ENCODE results near the gene UNC13B.
"Not testable (repeated sequence)": the region's sequence is repeated elsewhere in the genome, so short reads cannot be mapped to it uniquely, and the experiment has no call there.

Gene UNC13B

DNA sequence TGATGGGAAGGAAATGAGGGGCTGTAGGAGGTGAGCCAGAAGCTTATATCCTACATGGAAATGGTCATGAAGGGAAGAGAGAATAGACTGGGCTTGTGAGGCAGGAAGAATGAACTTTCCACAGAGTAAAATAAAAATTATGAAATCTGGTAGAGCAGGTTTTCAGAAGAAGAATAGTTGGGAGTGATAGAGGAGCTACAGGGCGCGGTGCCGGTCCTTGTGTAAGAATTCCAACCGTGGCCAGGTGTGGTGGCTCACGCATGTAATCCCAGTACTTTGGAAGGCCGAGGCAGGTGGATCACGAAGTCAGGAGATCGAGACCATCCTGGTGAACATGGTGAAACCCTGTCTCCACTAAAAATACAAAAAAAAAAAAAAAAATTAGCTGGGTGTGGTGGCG, 8.9 kb upstream of the UNC13B start:
- no peak overlapping the region for H3K4me3 Mint-ChIP-seq
- no peak overlapping the region for H3K27ac Mint-ChIP-seq
- H3K27me3 Mint-ChIP-seq, result no peaks in the 10 kb centered on the region
- H3K9me3 Mint-ChIP-seq, result peaks cover 20% of the 10 kb centered on the region
- no peaks in the 10 kb centered on the region for H3K4me1 Mint-ChIP-seq (ENCODE audit: low read depth)
- peaks cover 15% of the 10 kb centered on the region for H3K36me3 Mint-ChIP-seq (ENCODE audit: low read depth)

DNA sequence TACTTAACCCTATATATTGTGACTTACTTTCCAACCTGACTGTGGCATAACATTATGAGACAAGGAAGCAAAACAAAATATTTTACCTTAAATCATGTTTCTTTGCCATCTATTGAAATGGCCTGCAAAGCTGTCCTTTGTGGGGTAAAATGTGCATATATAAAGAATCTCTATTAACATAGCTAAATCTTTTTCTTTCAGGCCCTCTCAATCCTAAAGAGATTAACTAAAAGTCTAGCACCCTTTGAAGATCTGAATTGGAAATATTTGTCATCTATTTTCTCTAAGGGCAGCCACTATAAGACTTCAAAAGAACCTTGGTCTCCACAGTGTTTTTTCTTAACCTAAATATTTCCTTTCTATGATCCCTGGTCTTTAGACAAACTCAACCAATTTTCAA, 5.0 kb upstream of the UNC13B start:
- Mint-ChIP-seq H3K27me3 (no peaks in the 10 kb centered on the region), H3K4me1 (ENCODE audit: low read depth) (peaks cover 14% of the 10 kb centered on the region), H3K9me3 (no peaks in the 10 kb centered on the region), H3K4me3 (no peak overlapping the region), H3K36me3 (ENCODE audit: low read depth) (no peaks in the 10 kb centered on the region), H3K27ac (no peak overlapping the region)

DNA sequence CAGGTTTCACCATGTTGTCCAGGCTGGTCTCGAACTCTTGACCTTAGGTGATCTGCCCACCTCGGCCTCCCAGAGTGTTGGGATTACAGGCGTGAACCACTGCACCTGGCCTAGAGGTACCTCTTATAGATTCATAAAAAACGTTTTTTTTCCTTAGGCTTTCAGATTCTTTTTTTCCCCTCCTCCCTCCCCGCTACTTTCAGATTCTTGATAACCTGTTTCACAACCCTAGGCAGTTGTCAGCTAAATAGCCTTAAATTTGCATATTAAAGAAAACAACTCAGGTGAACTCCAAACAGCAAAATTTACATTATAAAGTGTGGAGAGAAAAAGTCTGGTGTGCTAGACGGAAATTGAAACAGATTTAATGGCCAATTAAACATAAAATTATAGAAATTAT, 4.0 kb upstream of the UNC13B start:
- not testable (repeated sequence) for H3K4me3 Mint-ChIP-seq; H3K27ac Mint-ChIP-seq; H3K9me3 Mint-ChIP-seq; H3K36me3 Mint-ChIP-seq (ENCODE audit: low read depth); H3K27me3 Mint-ChIP-seq
- peaks cover 20% of the 10 kb centered on the region for H3K4me1 Mint-ChIP-seq (ENCODE audit: low read depth)

DNA sequence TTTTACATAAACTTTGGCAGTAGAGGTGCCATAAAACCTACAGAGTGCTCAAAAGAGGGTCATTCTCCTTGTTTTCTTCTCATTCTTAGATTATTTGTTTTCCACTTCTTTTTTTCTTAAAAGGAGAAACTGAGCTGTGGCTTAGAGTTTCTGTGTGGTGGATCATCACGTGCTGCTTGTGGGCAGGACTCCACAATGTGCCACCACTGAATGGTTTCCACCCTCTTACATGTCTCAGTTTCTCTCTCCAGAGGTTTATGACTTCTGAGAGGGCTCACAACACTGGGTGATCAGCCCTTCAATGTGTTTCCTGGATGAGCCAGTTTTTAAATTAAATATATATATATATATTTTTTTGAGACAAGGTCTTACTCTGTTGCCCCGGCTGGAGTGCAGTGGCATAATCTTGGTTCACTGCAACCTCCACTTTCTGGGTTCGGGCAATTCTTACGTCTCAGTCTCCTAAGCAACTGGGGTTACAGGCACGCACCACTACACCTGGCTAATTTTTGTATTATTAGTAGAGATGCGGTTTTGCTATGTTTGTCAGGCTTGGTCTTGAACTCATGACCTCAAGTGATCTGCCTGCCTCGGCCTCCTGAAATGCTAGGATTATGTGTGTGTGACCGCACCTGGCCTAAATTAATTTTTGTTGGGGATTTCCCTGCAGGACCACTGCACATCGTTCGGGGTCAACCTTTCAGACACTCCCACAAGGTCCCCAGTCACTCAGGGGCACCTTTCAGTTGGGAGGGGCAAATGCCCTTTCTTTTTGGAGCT, 3.1 kb upstream of the UNC13B start:
- no peaks in the 10 kb centered on the region for H3K36me3 Mint-ChIP-seq (ENCODE audit: low read depth)
- no peaks in the 10 kb centered on the region for H3K9me3 Mint-ChIP-seq
- no peak overlapping the region for H3K27ac Mint-ChIP-seq
- H3K27me3 Mint-ChIP-seq, result peaks cover 15% of the 10 kb centered on the region
- H3K4me3 Mint-ChIP-seq, result no peak overlapping the region
- H3K4me1 Mint-ChIP-seq (ENCODE audit: low read depth), result peaks cover 24% of the 10 kb centered on the region

DNA sequence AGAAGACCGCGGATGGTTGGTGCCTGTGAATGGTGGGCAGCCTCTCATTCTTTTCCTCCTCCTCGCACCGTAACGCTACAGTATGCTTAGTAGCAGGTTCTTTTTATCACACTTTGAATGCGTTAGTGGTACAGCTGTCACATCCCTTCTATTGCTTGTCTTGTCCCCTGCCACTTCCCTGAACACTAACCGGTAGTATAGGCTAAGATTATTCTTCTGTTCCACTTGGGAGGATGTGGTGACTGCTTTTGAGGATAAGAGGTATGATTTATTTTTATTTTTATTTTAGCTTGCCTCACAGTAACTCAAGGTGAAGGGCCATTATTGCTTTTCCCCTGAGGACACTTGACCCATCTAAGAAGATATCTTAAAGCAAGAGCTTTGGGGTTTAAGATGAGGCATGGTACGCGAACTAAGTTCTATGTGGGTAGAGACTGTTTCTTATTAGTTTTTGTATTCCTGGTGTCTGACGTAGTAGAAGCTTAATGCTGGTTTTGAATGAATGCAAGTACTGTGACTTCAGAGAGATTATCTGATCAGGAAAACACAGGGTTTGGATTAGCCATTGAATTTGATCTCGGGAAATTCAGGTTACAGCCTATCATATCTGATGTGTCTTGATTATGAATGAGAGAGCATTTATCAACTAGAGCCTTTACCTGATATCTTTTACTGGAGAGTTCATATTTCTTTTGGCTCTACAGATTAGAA, 951 bp downstream of the UNC13B start:
- Mint-ChIP-seq H3K9me3 (no peaks in the 10 kb centered on the region), H3K4me1 (ENCODE audit: low read depth) (peaks cover 24% of the 10 kb centered on the region), H3K4me3 (peak overlapping the region; percentile 88), H3K27me3 (peaks cover 19% of the 10 kb centered on the region), H3K27ac (peak overlapping the region; percentile 59), H3K36me3 (ENCODE audit: low read depth) (no peaks in the 10 kb centered on the region)

DNA sequence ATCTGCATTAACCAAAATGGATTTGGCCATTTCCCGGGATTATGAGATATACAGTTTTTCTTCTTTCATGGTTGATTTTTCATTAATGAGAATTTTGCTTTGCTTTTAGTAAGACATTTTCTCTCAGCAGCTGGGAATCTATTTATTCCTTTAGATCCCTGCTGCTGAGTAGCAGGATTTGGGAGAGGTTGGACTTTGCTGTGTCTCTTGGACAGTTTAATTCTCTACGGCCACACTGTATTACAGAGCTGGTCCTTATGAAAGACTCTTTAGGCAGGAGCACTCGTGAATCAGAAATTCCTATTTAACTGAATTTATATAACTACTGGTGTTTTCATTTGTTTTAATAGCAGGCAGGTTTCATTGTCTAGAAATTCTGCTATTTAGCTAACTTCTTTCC, 1.6 kb downstream of the UNC13B start:
- no peak overlapping the region for H3K27ac Mint-ChIP-seq
- H3K4me1 Mint-ChIP-seq (ENCODE audit: low read depth), result peaks cover 20% of the 10 kb centered on the region
- no peaks in the 10 kb centered on the region for H3K9me3 Mint-ChIP-seq
- H3K4me3 Mint-ChIP-seq, result no peak overlapping the region
- H3K27me3 Mint-ChIP-seq, result peaks cover 19% of the 10 kb centered on the region
- H3K36me3 Mint-ChIP-seq (ENCODE audit: low read depth), result no peaks in the 10 kb centered on the region

DNA sequence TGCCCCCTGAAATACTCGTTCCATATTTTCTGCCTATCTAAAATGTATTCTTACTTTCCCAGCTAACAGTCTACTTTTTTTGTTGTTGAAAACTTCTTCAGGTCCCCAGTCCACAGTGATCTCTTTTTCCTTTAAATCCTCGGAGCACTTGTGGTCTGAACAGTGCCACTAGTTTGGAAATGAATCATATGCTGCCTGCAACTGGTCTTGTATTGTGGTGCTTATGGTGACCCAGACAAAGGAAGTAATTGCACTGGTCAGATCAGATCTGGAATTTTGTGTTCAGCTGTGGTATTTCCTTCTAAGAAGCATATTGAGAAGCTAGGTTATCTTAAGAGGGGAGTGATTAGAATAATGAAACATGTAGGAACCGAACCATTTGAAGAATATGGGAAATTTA, 2.9 kb downstream of the UNC13B start:
- H3K36me3 Mint-ChIP-seq (ENCODE audit: low read depth), result no peaks in the 10 kb centered on the region
- no peak overlapping the region for H3K4me3 Mint-ChIP-seq
- H3K4me1 Mint-ChIP-seq (ENCODE audit: low read depth), result peaks cover 15% of the 10 kb centered on the region
- no peak overlapping the region for H3K27ac Mint-ChIP-seq
- peaks cover 19% of the 10 kb centered on the region for H3K27me3 Mint-ChIP-seq
- no peaks in the 10 kb centered on the region for H3K9me3 Mint-ChIP-seq

DNA sequence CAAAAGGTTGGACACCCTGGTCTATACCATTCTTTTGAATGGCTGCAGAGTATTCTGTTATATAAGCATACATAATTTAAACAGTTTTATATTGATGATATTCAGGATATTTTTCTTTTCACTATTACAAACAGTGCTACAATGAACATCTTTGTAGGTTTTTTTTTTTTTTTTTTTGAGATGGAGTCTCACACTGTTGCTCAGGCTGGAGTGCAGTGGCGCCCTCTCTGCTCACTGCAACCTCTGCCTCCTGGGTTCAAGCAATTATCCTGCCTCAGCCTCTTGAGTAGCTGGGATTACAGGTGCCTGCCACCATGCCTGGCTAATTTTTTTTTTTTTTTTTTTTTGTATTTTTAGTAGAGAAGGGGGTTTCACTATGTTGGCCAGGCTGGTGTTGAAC, 5.6 kb downstream of the UNC13B start:
- not testable (repeated sequence) for H3K36me3 Mint-ChIP-seq (ENCODE audit: low read depth)

DNA sequence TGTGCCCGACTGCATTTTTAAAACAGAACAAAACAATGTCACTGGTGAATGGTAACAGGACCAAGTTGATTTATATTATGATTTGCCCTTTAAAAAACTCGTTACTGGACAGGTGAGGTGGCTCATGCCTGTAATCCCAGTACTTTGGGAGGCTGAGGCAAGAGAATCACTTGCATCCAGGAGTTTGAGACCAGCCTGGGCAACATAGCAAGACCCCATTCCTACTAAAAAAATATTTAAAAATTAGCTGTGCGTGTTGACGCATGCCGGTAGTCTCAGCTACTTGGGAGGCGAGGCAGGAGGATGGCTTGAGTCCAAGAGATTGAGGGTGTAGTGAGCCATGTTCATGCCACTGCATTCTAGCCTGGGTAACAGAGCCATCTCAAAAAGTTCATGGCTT, 7.2 kb downstream of the UNC13B start:
- H3K4me1 Mint-ChIP-seq (ENCODE audit: low read depth), result no peaks in the 10 kb centered on the region
- H3K4me3 Mint-ChIP-seq, result no peak overlapping the region
- H3K27ac Mint-ChIP-seq, result no peak overlapping the region
- no peaks in the 10 kb centered on the region for H3K9me3 Mint-ChIP-seq
- H3K36me3 Mint-ChIP-seq (ENCODE audit: low read depth), result no peaks in the 10 kb centered on the region
- H3K27me3 Mint-ChIP-seq, result peaks cover 4% of the 10 kb centered on the region

More for the DNA sequence above, 5.6 kb downstream of the UNC13B start:
- peaks cover 16% of the 10 kb centered on the region for H3K27me3 Mint-ChIP-seq
- H3K4me3 Mint-ChIP-seq; H3K9me3 Mint-ChIP-seq; H3K27ac Mint-ChIP-seq; H3K4me1 Mint-ChIP-seq (ENCODE audit: low read depth): not testable (repeated sequence)

DNA sequence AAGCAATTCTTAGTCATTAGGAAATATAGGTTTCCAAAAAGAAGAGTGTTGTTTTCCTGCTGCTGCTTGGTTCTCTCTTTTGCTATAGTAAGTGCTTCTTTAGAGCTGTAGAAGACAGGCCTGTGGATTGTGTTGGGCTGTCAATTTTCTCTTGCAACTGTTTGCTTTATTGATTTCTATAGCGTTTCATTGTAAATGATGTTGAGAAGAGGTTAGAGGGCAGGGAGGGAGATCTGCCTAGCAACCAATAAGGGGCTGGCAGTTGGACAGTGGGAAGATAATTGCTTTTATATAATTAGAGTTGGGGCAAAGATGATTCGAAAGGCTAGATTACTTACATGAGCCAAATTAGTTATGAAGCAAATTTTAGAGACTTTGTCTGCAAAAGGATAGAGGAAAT, 11.1 kb downstream of the UNC13B start:
- H3K36me3 Mint-ChIP-seq (ENCODE audit: low read depth), result no peaks in the 10 kb centered on the region
- no peaks in the 10 kb centered on the region for H3K4me1 Mint-ChIP-seq (ENCODE audit: low read depth)
- H3K27ac Mint-ChIP-seq, result no peak overlapping the region
- H3K4me3 Mint-ChIP-seq, result no peak overlapping the region
- no peaks in the 10 kb centered on the region for H3K9me3 Mint-ChIP-seq
- H3K27me3 Mint-ChIP-seq, result peaks cover 5% of the 10 kb centered on the region

DNA sequence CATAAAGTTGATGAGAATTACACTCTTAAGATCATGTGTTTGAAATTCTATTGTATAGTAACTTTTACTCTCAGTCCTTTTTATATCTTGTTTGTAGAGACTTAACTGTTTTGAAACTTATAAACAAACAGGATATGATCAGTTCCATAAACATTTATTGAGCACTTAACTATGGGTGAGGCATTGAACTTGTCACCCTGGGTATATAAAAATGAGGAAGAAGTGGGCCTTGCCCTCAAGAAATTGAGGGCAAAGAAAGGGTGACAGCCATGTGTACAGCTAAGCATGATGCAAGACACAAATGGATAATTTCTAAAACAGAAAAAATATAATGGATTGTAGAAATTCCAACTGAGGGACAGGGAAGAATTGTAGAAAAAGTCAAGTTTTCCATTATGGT, 15.7 kb downstream of the UNC13B start:
- no peaks in the 10 kb centered on the region for H3K9me3 Mint-ChIP-seq
- peaks cover 8% of the 10 kb centered on the region for H3K27me3 Mint-ChIP-seq
- H3K4me3 Mint-ChIP-seq, result no peak overlapping the region
- H3K36me3 Mint-ChIP-seq (ENCODE audit: low read depth), result no peaks in the 10 kb centered on the region
- H3K27ac Mint-ChIP-seq, result no peak overlapping the region
- no peaks in the 10 kb centered on the region for H3K4me1 Mint-ChIP-seq (ENCODE audit: low read depth)

DNA sequence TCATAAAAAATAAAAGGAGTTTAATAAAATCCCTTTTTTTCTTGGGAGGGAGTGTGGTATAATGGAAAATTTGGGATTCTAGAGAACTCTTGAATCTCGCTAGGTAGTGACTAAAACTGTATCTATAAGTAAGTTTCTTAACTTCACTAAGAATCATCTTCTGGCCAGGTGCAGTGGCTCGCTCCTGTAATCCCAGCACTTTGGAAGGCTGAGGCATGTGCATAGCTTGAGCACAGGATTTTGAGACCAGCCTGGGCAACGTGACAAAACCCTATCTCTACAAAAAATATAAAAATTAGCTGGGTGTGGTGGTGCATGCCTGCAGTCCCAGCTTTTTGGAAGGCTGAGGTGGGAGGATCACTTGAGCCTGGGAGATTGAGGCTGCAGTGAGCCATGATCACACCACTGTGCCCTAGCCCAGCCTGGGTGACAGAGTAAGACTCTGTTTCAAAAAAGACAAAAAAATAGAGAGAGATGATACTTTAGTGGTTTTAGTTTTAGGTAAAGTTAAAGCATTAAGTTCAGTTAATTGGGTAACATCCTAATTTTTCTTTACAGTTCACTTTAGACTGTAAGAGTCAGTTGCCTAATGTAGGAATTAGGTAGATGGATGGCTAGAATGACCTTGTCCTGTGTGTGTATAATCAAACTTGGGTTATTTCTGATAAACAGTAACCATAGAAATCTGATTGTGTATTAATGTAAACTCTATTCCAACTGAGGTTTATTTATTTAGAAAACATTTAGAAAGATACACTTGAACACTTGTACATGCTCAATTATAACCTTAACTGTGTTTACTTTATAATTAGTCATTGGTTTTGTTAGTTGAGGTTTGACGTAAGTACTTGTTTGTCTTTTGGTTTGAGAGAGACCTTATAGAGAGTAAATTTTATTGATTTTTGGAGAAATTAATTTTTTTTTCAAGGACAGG, 17.8 kb downstream of the UNC13B start:
- H3K27me3 Mint-ChIP-seq, result peaks cover 8% of the 10 kb centered on the region
- H3K4me1 Mint-ChIP-seq (ENCODE audit: low read depth), result no peaks in the 10 kb centered on the region
- H3K27ac Mint-ChIP-seq, result no peak overlapping the region
- H3K9me3 Mint-ChIP-seq, result no peaks in the 10 kb centered on the region
- no peaks in the 10 kb centered on the region for H3K36me3 Mint-ChIP-seq (ENCODE audit: low read depth)
- no peak overlapping the region for H3K4me3 Mint-ChIP-seq

DNA sequence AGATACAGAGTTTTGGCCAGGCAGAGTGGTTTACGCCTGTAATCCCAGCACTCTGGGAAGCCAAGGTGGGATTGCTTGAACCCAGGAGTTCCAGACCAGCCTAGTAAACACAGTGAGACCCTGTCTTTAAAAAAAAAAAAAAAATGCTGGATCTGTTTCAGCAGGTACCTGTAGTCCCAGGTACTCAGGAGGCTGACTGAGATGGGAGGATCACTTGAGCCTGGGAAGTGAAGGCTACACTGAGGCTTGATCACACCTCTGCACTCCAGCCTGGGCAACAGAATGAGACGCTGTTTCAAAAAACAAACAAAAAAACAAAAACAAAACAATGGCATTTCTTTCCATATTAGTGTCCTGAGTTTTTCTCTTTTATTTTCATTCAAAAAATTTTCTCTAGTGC, 19.0 kb downstream of the UNC13B start:
- no peaks in the 10 kb centered on the region for H3K4me1 Mint-ChIP-seq (ENCODE audit: low read depth)
- no peaks in the 10 kb centered on the region for H3K9me3 Mint-ChIP-seq
- no peak overlapping the region for H3K27ac Mint-ChIP-seq
- peaks cover 3% of the 10 kb centered on the region for H3K27me3 Mint-ChIP-seq
- H3K4me3 Mint-ChIP-seq, result no peak overlapping the region
- H3K36me3 Mint-ChIP-seq (ENCODE audit: low read depth), result no peaks in the 10 kb centered on the region

DNA sequence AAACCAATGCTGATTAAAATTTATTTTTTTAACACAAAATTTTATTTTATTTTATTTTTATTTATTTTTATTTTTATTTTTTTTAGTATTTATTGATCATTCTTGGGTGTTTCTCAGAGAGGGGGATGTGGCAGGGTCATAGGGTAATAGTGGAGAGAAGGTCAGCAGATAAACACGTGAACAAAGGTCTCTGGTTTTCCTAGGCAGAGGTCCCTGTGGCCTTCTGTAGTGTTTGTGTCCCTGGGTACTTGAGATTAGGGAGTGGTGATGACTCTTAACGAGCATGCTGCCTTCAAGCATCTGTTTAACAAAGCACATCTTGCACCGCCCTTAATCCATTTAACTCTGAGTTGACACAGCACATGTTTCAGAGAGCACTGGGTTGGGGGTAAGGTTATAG, 20.6 kb downstream of the UNC13B start:
- H3K36me3 Mint-ChIP-seq (ENCODE audit: low read depth); H3K4me3 Mint-ChIP-seq; H3K27ac Mint-ChIP-seq; H3K9me3 Mint-ChIP-seq; H3K4me1 Mint-ChIP-seq (ENCODE audit: low read depth); H3K27me3 Mint-ChIP-seq: not testable (repeated sequence)

Data from stimulated activated naive CD8-positive, alpha-beta T cell treated with anti-CD3 and anti-CD28 coated beads, Interleukin-15, Interleukin-2, amounts not matched to agents 100 ng/mL and 50 ng/mL, for 24 hours (primary cell).